Mammary epithelial cell (primary cell): ENCODE results near the gene CMTM8.

ENCODE experiments used
- EZH2 ChIP-seq: IDR thresholded peaks from 2 replicates; pipeline ENCODE4 v1.6.1; 2012; ENCODE audit warnings: low read length, inconsistent platforms, borderline replicate concordance
- TF ChIP-seq, protein P1 (sequence below), 2 donors: IDR thresholded peaks in 1 of 2; conservative IDR thresholded peaks in 1 of 2; 2 replicates each; pipeline ENCODE4 v1.5.1; 2011 to 2012; ENCODE audit warnings: inconsistent platforms in 2 of 2, low read length in 2 of 2, mild to moderate bottlenecking in 2 of 2, control low read depth in 1 of 2, low read depth in 1 of 2; ENCODE audit not compliant: insufficient read depth in 1 of 2; ENCODE audit errors: extremely low read depth in 1 of 2

- TF ChIP-seq, protein P1, sequence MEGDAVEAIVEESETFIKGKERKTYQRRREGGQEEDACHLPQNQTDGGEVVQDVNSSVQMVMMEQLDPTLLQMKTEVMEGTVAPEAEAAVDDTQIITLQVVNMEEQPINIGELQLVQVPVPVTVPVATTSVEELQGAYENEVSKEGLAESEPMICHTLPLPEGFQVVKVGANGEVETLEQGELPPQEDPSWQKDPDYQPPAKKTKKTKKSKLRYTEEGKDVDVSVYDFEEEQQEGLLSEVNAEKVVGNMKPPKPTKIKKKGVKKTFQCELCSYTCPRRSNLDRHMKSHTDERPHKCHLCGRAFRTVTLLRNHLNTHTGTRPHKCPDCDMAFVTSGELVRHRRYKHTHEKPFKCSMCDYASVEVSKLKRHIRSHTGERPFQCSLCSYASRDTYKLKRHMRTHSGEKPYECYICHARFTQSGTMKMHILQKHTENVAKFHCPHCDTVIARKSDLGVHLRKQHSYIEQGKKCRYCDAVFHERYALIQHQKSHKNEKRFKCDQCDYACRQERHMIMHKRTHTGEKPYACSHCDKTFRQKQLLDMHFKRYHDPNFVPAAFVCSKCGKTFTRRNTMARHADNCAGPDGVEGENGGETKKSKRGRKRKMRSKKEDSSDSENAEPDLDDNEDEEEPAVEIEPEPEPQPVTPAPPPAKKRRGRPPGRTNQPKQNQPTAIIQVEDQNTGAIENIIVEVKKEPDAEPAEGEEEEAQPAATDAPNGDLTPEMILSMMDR (conservative IDR thresholded peaks at IDR 0.05 in 1 of 2, IDR thresholded peaks at IDR 0.05 in 1 of 2; ENCODE audit: extremely low read depth in 1 of 2, insufficient read depth in 1 of 2, low read depth in 1 of 2, low read length in 2 of 2): no peak
- TF ChIP-seq EZH2: no peak
Observed at GRCh38 chr3:32383136-32383711, 144.7 kb downstream of the CMTM8 start.
